Measurements from ENCODE around the gene RSU1. TPM values are rescaled to one million over a fixed set of nuclear protein-coding genes. Genes with fewer than 3 reads are reported as not detected.

The RSU1 gene
- total and polyA plus RNA-seq, 10 donors = 20.5 to 81.7 (median 63.4) TPM

DNA sequence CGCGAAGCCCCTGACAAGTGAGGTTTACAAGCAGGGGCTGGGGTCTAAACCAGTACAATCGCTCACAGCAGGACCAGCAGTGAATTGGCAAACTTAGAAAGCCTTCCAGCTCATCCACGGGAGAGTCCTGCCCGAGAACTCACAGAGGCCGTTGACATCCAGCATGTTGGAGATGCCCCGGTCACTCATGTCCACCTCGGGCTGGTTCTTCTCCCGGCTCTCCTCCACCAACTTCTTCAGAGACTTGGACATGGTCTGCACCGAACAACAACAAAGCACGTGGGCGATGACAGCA is 447 bp downstream of the RSU1 start:
- WGBS, 5 donors = 7 to 12% (median 8%) methylated on average over 9 to 12 of the region's 12 CpGs
- peaks cover 0 to 16% (median 0%) of the 10 kb centered on the region in 6 donors for H3K36me3 ChIP-seq
- no peaks in the 10 kb centered on the region for H3K27me3 ChIP-seq (replicated peaks in 1 of 7)
- H3K4me3 ChIP-seq = peak overlapping the region; percentile 64 to 91 (median 74)
- peaks cover 0 to 7% (median 4%) of the 10 kb centered on the region in 8 donors for H3K9me3 ChIP-seq
- no peak for TF ChIP-seq POLR2AphosphoS5 (IDR thresholded peaks at IDR 0.05)
- no peak for TF ChIP-seq POLR2A (IDR thresholded peaks at IDR 0.05)
- TF ChIP-seq, protein P1, sequence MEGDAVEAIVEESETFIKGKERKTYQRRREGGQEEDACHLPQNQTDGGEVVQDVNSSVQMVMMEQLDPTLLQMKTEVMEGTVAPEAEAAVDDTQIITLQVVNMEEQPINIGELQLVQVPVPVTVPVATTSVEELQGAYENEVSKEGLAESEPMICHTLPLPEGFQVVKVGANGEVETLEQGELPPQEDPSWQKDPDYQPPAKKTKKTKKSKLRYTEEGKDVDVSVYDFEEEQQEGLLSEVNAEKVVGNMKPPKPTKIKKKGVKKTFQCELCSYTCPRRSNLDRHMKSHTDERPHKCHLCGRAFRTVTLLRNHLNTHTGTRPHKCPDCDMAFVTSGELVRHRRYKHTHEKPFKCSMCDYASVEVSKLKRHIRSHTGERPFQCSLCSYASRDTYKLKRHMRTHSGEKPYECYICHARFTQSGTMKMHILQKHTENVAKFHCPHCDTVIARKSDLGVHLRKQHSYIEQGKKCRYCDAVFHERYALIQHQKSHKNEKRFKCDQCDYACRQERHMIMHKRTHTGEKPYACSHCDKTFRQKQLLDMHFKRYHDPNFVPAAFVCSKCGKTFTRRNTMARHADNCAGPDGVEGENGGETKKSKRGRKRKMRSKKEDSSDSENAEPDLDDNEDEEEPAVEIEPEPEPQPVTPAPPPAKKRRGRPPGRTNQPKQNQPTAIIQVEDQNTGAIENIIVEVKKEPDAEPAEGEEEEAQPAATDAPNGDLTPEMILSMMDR (IDR thresholded peaks at IDR 0.05 in 8 of 11, conservative IDR thresholded peaks at IDR 0.05 in 3 of 11) = no peak
- DNase-seq = no peak
- intact Hi-C loops (cut with DNase I; ENCODE audit: low total_unique reads) = loop anchor here (10.0 kb wide), 1 partner anchor 382 kb away; the partner anchor contains the start of gene PTER
- H3K27ac ChIP-seq = peak overlapping the region; percentile 57 to 93 (median 92)
- peaks cover 9 to 66% (median 50%) of the 10 kb centered on the region in 6 donors for H3K4me1 ChIP-seq

DNA sequence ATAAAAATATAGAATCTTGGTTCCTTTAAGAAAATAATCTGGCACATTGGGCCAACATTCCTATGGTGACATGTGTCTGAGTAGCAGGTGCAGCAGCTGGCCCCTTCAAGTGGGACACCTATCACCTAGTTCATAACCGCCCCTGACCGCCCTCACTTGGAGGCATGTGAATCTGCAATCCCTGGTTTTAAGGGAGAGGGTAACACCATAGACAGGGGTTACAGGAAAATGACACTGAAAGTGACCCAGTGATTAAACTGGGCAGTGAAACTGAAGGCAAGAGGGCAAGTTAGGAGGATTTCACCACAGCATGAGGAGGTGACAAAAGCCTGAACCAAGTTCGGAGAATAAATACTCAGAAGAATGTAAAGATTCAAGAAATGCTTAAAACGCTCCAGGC is 1.1 kb downstream of the RSU1 start:
- 72 to 81% (median 73%) methylated on average over 4 of the region's 4 CpGs for WGBS, 5 donors
- Histone ChIP-seq H3K36me3 (peaks cover 0 to 21% (median 0%) of the 10 kb centered on the region in 6 donors), H3K9me3 (peaks cover 0 to 1% (median 0%) of the 10 kb centered on the region in 8 donors), H3K27me3 (replicated peaks in 1 of 7) (no peaks in the 10 kb centered on the region), H3K4me1 (peaks cover 9 to 71% (median 52%) of the 10 kb centered on the region in 6 donors), H3K27ac (peak overlapping the region in 1 of 8 donors; percentile 93), H3K4me3 (peak overlapping the region; percentile 64 to 91 (median 74))
- intact Hi-C loops (cut with DNase I; ENCODE audit: low total_unique reads) = loop anchor here (10.0 kb wide), 1 partner anchor 381 kb away; the partner anchor contains the start of gene PTER
- no peak for TF ChIP-seq POLR2AphosphoS5 (IDR thresholded peaks at IDR 0.05)
- TF ChIP-seq, protein P1 (IDR thresholded peaks at IDR 0.05 in 8 of 11, conservative IDR thresholded peaks at IDR 0.05 in 3 of 11) = no peak
- no peak for DNase-seq

DNA sequence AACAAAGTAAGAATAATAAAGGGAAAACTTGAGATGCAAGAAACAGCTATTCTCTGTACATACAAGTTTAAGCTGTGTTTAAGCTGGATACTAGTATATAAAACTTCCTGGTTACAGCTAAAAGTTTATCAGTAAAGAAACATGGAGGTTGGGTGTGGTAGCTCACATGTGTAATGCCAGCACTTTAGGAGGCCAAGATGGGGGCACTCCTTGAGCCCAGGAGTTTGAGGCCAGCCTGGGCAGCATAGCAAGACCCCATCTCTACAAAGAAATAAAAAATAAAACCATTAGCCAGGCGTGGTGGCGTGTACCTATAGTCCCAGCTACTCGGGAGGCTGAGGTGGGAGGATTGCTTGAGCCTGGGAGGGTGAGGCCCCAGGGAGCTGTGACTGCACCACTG is 3.2 kb downstream of the RSU1 start:
- peak; percentile 65 for DNase-seq
- no peak overlapping the region for H3K27ac ChIP-seq
- peaks cover 0 to 31% (median 0%) of the 10 kb centered on the region in 6 donors for H3K36me3 ChIP-seq
- TF ChIP-seq POLR2A (IDR thresholded peaks at IDR 0.05) (no peak), POLR2AphosphoS5 (IDR thresholded peaks at IDR 0.05) (no peak)
- TF ChIP-seq, protein P1 (IDR thresholded peaks at IDR 0.05 in 8 of 11, conservative IDR thresholded peaks at IDR 0.05 in 3 of 11) = no peak
- 85 to 100% (median 95%) methylated on average over 3 of the region's 3 CpGs for WGBS, 5 donors
- H3K27me3 ChIP-seq (replicated peaks in 1 of 7) = no peaks in the 10 kb centered on the region
- H3K4me3 ChIP-seq = no peak overlapping the region
- peaks cover 9 to 90% (median 55%) of the 10 kb centered on the region in 6 donors for H3K4me1 ChIP-seq
- intact Hi-C loops (cut with DNase I; ENCODE audit: low total_unique reads) = loop anchor here (10.0 kb wide), 1 partner anchor 379 kb away; the partner anchor contains the start of gene PTER
- H3K9me3 ChIP-seq = no peaks in the 10 kb centered on the region

DNA sequence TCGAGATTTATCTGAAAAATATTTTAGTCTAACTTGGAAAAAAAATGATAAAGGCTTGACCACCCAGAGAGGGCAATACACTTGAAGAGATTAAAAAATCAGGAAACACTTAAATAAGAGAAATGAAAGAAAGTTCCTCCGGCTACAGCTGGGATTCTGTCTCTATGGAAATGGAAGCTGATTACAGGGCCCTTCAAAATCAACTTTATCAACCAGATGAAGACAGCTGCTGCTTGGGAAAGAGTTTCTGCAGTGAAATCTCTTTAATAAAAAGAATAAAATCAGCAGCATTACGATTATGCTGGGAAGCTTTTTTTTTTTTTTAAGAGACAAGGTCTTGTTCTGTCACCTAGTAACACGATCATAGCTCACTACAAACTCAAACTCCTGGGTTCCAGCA is 4.5 kb downstream of the RSU1 start:
- Histone ChIP-seq H3K27ac (no peak overlapping the region), H3K27me3 (replicated peaks in 1 of 7) (no peaks in the 10 kb centered on the region), H3K4me3 (no peak overlapping the region), H3K36me3 (peaks cover 0 to 37% (median 0%) of the 10 kb centered on the region in 6 donors), H3K9me3 (no peaks in the 10 kb centered on the region), H3K4me1 (peaks cover 9 to 79% (median 47%) of the 10 kb centered on the region in 6 donors)
- 65 to 79% (median 75%) methylated on average over 4 of the region's 4 CpGs for WGBS, 5 donors
- intact Hi-C loops (cut with DNase I; ENCODE audit: low total_unique reads) = loop anchor here (10.0 kb wide), 1 partner anchor 378 kb away; the partner anchor contains the start of gene PTER
- no peak for DNase-seq
- TF ChIP-seq POLR2AphosphoS5 (IDR thresholded peaks at IDR 0.05) (no peak), POLR2A (IDR thresholded peaks at IDR 0.05) (no peak)
- TF ChIP-seq, protein P1 (IDR thresholded peaks at IDR 0.05 in 8 of 11, conservative IDR thresholded peaks at IDR 0.05 in 3 of 11) = no peak

Data from spleen (tissue), 11 donors.